OCI-LY3 (cell line): Measurements from ENCODE around the gene LDB2.

Source experiments
- H2AFZ ChIP-seq: fragments of 200-600, 300-600 bp; shearing (Covaris generic); 2 replicates; pipeline ENCODE4 v1.6.0; 2014; ENCODE audit warnings: antibody characterized with exemption, low read depth, low read length
- H3K27ac ChIP-seq: fragments of 200-600, 300-600 bp; sonication (generic); 2 replicates; pipeline ENCODE4 v1.5.1; 2014; ENCODE audit warnings: mild to moderate bottlenecking, low read length, moderate library complexity, mixed read lengths
- H3K27me3 ChIP-seq: fragments of 200-600, 300-600 bp; sonication (generic); 2 replicates; pipeline ENCODE4 v1.6.1; 2014; ENCODE audit warnings: low read depth, low read length, mixed read lengths
- H3K36me3 ChIP-seq: fragments of 200-600, 300-600 bp; sonication (generic); replicated peaks from 2 replicates; pipeline ENCODE3; 2014; ENCODE audit warnings: low read depth, low read length, mixed read lengths
- H3K4me1 ChIP-seq: fragments of 300-600, 200-600 bp; sonication (generic); 2 replicates; pipeline ENCODE4 v1.6.1; 2014; ENCODE audit warnings: low read length, mixed read lengths
- H3K4me2 ChIP-seq: fragments of 200-600, 300-600 bp; sonication (generic); 2 replicates; pipeline ENCODE4 v1.6.1; 2014; ENCODE audit warnings: low read length, mixed read lengths
- H3K4me3 ChIP-seq: fragments of 300-600, 200-600 bp; sonication (generic); 2 replicates; pipeline ENCODE4 v1.5.1; 2014; ENCODE audit warnings: antibody characterized with exemption, mild to moderate bottlenecking, low read length, moderate library complexity
- H3K79me2 ChIP-seq: fragments of 300-600, 200-600 bp; shearing (Covaris generic); 2 replicates; pipeline ENCODE4 v1.6.1; 2014; ENCODE audit warnings: mild to moderate bottlenecking, low read length, mixed read lengths
- H3K9ac ChIP-seq: fragments of 300-600, 200-600 bp; shearing (Covaris generic); 2 replicates; pipeline ENCODE4 v1.6.0; 2014; ENCODE audit warnings: mild to moderate bottlenecking, low read length, moderate library complexity
- H3K9me3 ChIP-seq: fragments of 200-600, 300-600 bp; shearing (Covaris generic); 2 replicates; pipeline ENCODE4 v1.6.1; 2014; ENCODE audit warnings: low read length, mixed read lengths; ENCODE audit not compliant: insufficient read depth
- H4K20me1 ChIP-seq: fragments of 200-600, 300-600 bp; sonication (generic); 2 replicates; pipeline ENCODE4 v1.6.1; 2016; ENCODE audit warnings: low read length, mixed read lengths; ENCODE audit not compliant: insufficient read depth
- CTCF ChIP-seq: fragments of 200-600, 300-600 bp; sonication (generic); IDR thresholded peaks from 2 replicates; pipeline ENCODE4 v1.5.1; 2014; ENCODE audit warnings: antibody characterized with exemption, low read length, low read depth
- EZH2phosphoT487 ChIP-seq: fragments of 200-600 bp; shearing (Covaris generic); IDR thresholded peaks from 2 replicates; pipeline ENCODE4 v1.6.1; 2018; ENCODE audit warnings: antibody characterized with exemption, mixed run types, low read depth

Gene LDB2

GRCh38 chr4:16869594-16870245 is 28.7 kb downstream of the LDB2 start:
- Histone ChIP-seq H3K27me3 (no peaks in the 10 kb centered on the region), H2AFZ (no peak overlapping the region), H3K9ac (no peak overlapping the region), H3K4me3 (no peak overlapping the region), H3K4me1 (no peaks in the 10 kb centered on the region), H3K27ac (no peak overlapping the region), H4K20me1 (no peaks in the 10 kb centered on the region), H3K4me2 (no peak overlapping the region), H3K79me2 (no peaks in the 10 kb centered on the region), H3K36me3 (no peaks in the 10 kb centered on the region), H3K9me3 (no peaks in the 10 kb centered on the region)
- TF ChIP-seq EZH2phosphoT487, result no peak
- TF ChIP-seq CTCF, result no peak

- H3K4me3 ChIP-seq, result no peak overlapping the region
- no peak overlapping the region for H3K4me2 ChIP-seq
- TF ChIP-seq CTCF (no peak), EZH2phosphoT487 (no peak)
- H2AFZ ChIP-seq, result no peak overlapping the region
- no peaks in the 10 kb centered on the region for H3K4me1 ChIP-seq
- no peaks in the 10 kb centered on the region for H3K79me2 ChIP-seq
- H3K9ac ChIP-seq, result no peak overlapping the region
- H3K27ac ChIP-seq, result no peak overlapping the region
- no peaks in the 10 kb centered on the region for H3K9me3 ChIP-seq
- no peaks in the 10 kb centered on the region for H4K20me1 ChIP-seq
- H3K36me3 ChIP-seq, result no peaks in the 10 kb centered on the region
- no peaks in the 10 kb centered on the region for H3K27me3 ChIP-seq
Observed at GRCh38 chr4:16868674-16869073, 29.8 kb downstream of the LDB2 start.

- Histone ChIP-seq H3K4me3 (no peak overlapping the region), H3K79me2 (no peaks in the 10 kb centered on the region), H4K20me1 (no peaks in the 10 kb centered on the region), H3K9me3 (no peaks in the 10 kb centered on the region), H3K9ac (no peak overlapping the region), H3K36me3 (no peaks in the 10 kb centered on the region), H3K4me2 (no peak overlapping the region), H3K27me3 (no peaks in the 10 kb centered on the region), H3K27ac (no peak overlapping the region), H2AFZ (no peak overlapping the region), H3K4me1 (no peaks in the 10 kb centered on the region)
- no peak for TF ChIP-seq EZH2phosphoT487
- TF ChIP-seq CTCF, result no peak
Observed at GRCh38 chr4:16867827-16868226, 30.6 kb downstream of the LDB2 start.

- no peaks in the 10 kb centered on the region for H3K9me3 ChIP-seq
Observed at GRCh38 chr4:16866974-16867373, 31.5 kb downstream of the LDB2 start.

More at GRCh38 chr4:16866974-16867373, 31.5 kb downstream of the LDB2 start:
- no peak overlapping the region for H3K9ac ChIP-seq
- no peak overlapping the region for H3K4me3 ChIP-seq
- H3K27me3 ChIP-seq, result no peaks in the 10 kb centered on the region
- H2AFZ ChIP-seq, result no peak overlapping the region
- H3K4me2 ChIP-seq, result no peak overlapping the region
- no peaks in the 10 kb centered on the region for H3K79me2 ChIP-seq
- H3K4me1 ChIP-seq, result no peaks in the 10 kb centered on the region
- TF ChIP-seq CTCF, result no peak
- no peak for TF ChIP-seq EZH2phosphoT487
- H3K36me3 ChIP-seq, result no peaks in the 10 kb centered on the region
- H3K27ac ChIP-seq, result no peak overlapping the region
- H4K20me1 ChIP-seq, result no peaks in the 10 kb centered on the region
